Activated T-helper 1 cell treated with Interleukin-2 at 50 U/mL for 16 hours (primary cell): Measurements from ENCODE around the gene RPS27L.

ENCODE experiments used
- DNase-seq: peaks from one replicate; pipeline ENCODE4 v3.0.0-alpha.2; 2020; ENCODE audit warnings: low read depth

Gene RPS27L

GRCh38 chr15:63157118-63157843 lies at the start of gene RPS27L:
RPS27L (minus strand) TSS chr15:63157477; CDS start chr15:63157405, 72 bp downstream.
- peak; percentile 75 for DNase-seq

- no peak for DNase-seq
Observed at GRCh38 chr15:63206079-63206478, 48.8 kb upstream of the RPS27L start.

DNA sequence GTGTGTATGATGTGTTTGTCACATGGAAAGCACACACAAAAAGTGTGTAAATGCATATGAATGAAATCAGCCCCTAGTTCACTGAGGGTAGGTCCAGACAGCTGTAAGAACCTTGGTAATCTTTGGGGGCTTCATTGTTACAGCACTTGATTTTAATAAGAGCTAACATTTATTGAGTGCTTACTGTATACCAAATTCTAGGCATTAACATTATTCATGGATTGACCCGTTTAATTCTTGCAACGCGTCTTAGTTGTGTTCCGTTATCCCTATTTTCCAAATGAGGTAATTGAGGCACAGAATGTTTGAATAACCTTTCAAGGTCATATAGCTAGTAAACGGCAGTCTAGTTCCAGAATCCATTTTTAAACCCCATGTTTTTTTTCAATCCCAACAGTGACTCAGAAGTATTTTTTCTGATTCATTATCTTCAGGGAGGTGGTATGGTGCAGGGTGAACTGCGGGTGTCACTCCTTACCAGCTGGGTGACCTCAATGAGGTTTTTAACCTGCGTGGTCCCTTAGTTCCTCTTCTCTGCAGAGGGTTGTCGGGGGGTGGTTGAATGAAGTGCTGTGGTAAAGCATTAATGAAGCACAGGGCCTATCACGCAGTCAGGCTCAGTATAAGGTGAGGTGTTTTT lies 46.3 kb upstream of the RPS27L start:
- DNase-seq = no peak

DNA sequence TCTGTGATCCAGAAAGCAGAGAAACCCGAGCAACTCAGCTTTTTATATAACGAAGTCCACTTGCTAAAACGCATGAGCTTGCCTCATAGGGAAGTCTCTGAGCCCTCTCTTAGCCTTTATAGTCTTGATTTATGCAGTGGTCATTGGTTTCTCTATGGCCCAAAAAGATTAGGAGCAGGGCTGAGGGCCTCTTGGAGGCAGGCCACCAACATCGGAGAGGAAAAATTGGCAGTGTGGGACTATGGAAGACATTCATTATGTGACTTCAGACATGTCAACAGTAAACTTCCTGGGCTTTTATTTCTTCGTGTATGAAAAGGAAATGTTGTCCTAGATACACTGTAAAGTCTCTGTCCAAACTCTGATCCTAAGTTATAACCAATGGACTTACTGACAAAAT lies 45.6 kb upstream of the RPS27L start:
- no peak for DNase-seq

GRCh38 chr15:63200464-63201249 lies 43.4 kb upstream of the RPS27L start:
- no peak for DNase-seq

- no peak for DNase-seq
Observed at GRCh38 chr15:63198371-63199250, 41.3 kb upstream of the RPS27L start.

GRCh38 chr15:63197626-63198025 lies 40.3 kb upstream of the RPS27L start:
- DNase-seq = no peak

GRCh38 chr15:63196842-63197241 lies 39.6 kb upstream of the RPS27L start:
- DNase-seq = no peak

GRCh38 chr15:63195569-63196015 lies 38.3 kb upstream of the RPS27L start:
- DNase-seq = no peak

DNA sequence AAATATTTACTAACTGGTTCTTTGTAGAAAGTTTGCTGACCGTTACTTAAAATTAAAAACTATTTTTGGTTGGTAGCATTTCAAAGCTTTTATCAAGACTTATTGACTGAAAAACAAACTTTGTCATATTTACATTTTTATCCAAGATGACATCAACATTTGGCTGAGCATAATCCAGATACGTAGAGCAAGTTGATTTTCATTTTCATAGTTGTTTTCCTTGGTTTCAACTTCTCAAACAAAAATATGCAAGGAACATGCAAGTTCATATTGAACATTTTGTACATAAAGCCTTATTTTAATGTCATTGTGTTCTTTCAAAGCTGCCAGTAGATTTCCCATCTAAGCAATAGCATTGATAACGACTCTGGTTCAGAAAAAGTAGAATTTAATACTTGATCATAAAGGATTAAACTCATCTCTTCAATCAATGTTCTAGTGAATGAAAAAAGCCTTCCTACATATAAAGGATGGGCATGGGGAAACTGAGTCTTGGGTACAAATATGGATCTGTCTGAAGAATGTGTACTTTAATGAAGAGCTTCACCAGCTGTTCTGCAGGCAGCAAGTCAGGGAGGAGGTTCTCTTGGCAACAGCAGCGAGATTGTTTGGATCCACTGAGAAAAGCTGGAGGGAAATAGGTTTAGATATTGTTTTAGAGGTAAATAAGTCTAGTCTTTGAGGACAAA lies 37.7 kb upstream of the RPS27L start:
- no peak for DNase-seq

DNA sequence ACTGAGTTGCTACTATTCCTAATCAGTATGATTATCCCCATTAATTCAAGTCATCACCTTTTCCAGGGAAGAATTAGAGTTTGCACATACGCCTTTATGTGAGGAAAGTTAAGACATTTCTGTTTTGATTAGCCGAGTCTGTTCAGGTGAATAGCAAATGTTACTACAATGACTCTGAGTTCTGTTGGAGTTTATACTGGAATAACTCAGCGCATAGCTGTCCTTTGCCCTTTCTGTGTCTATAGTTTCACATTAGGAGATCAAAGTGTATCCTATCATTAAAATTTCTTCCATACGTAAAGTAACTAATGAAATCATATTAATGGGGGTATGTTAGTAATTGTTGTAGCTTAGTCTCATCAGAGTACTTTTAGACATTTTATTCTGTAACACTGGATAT lies 37.0 kb upstream of the RPS27L start:
- no peak for DNase-seq

- DNase-seq = no peak
Observed at GRCh38 chr15:63192619-63193206, 35.4 kb upstream of the RPS27L start.

DNA sequence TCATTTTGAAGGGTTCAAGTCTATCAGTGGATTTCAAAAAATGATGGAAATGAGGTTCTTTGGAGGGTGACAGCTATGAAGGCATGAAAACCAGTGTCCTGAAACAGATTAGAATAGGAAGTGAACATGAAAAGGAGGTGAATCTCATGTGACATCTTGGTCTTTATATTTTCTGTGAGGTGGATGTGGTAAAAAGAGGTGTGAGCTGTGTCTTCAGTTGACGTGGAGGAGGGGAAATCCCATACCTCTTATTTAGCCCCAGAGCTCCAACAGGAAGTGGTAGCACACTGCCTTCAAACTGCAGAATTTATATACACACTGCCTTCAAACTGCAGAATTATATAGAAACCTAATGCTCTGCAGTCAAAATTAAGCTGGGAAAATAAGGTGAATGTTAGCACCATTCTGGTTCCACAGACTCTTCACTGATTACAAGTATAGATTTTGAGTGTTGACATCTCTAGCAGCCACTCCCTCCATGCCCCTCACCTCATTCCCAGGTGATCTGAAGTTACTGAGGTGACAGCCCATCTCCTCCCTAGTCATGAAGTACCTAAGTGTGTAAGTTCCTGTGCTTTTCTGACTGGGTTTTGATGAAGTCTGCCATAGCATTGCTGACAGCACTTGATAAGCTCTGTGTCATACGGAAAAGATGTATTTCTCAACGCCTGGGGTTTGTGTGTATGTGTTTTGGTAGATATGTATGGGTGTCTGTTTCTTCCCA lies 34.8 kb upstream of the RPS27L start:
- peak; percentile 15 for DNase-seq

- DNase-seq = no peak
Observed at GRCh38 chr15:63190769-63191649, 33.7 kb upstream of the RPS27L start.

DNA sequence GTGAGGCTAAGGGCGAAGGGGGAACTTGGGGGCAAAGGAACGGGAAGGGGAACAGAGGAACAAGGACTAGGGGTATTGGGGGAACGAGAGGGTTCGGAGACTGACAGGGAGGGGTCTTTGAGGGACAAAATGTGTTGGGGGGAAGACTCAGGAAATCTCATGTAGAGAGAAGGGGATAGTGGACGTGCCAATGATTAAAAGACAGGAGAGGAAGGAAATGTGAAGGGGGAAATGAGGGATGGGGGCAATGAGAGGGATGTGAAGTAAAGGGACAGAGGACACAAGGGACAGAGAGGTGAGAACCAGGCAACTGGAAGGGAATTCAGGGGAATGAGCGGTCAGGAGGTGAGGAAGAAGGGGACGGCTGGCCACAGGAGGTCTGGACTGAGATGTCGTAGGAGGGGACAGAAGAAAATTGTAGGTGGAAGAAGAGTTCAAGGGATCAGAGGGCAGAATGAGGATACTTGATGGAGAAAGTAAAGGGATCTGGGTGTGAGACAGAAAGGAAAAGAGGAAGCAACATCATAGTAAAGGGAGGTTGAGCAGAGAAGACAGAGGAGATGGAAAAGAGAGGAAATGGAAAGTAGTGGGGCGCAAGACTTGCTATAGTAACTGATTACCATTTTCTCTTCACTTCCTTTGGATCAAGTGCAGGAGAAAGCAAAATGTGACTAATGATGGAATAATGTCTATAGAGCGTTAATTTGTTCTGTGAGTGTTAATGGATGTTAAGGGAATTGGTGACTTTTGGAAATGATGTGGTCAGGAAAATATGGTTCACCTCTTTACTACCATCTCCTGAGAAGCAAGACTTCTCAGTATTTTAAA lies 32.9 kb upstream of the RPS27L start:
- no peak for DNase-seq

DNA sequence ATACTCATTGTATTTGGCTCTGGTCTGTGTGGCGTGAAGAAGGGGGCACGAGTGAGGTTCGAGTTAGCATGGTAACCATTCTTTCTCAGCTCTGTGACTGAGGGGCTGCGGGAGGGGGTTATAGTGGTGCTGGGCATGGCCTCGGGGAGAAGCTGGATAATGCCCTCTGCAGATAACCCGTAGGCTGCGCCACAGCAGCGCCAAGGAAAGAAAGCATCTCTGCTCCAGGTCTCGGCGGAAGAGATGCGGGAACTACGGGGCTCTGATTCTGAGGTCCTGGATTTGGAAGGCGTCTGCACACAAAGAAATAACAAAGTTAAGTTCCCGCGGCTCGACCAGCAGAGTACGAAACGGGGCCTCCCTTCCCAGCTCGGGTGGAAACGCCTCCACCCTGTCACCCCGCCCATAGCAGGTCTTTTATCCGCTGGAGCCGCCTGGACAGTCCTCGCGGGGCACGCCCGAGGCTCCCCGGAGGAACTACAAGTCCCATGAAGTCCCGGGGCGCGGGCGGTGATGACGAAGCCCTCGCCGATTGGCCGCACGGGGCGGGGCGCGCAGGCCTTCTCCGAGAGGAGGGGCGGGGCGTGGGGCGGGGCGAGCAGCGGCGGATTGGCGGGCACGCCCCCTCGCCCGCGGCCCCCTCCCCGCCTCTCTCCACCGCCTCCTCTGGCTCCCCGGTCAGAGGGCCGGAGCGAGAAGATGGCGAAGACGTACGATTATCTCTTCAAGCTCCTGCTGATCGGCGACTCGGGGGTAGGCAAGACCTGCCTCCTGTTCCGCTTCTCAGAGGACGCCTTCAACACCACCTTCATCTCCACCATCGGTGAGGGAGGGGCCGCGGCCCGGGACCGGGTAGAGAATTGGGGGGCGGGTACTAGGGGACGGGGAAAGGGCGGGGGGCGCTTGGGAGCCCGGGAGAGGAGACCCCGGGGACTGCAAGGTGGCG lies 31.9 kb upstream of the RPS27L start, which contains the start of gene RAB8B:
Gene RAB8B (plus strand): TSS at position 681 of the 946 bp plus-strand sequence. CDS start 19 bp downstream, at position 700.
- peak; percentile 97 for DNase-seq
